HFF-Myc (cell line): Measurements from ENCODE around the gene PRCP.

Experiments
- DNase-seq: peaks from one replicate; pipeline ENCODE4 v3.0.0-alpha.2; 2011; ENCODE audit warnings: low read depth; ENCODE audit errors: extremely low read depth
- H3K4me3 ChIP-seq: replicated peaks from 2 replicates; pipeline ENCODE4 v1.5.1; 2011; ENCODE audit warnings: low read depth, mild to moderate bottlenecking, control low read depth, low read length
- CTCF ChIP-seq: IDR thresholded peaks from 2 replicates; pipeline ENCODE4 v1.5.1; 2012; ENCODE audit warnings: mild to moderate bottlenecking, low read depth, low read length, control low read depth; ENCODE audit errors: missing control alignments

PRCP gene

GRCh38 chr11:82848829-82849228, 51.4 kb downstream of the PRCP start:
- no peak for DNase-seq
- TF ChIP-seq CTCF = no peak
- H3K4me3 ChIP-seq = no peak overlapping the region

- no peak for TF ChIP-seq CTCF
- no peak for DNase-seq
- H3K4me3 ChIP-seq = no peak overlapping the region
These were observed 54.6 kb downstream of the PRCP start for GRCh38 chr11:82845356-82846353.

GRCh38 chr11:82843057-82843795, 57.0 kb downstream of the PRCP start:
- no peak for TF ChIP-seq CTCF
- H3K4me3 ChIP-seq = no peak overlapping the region
- no peak for DNase-seq

GRCh38 chr11:82842019-82842418, 58.2 kb downstream of the PRCP start:
- H3K4me3 ChIP-seq = no peak overlapping the region
- TF ChIP-seq CTCF = no peak
- DNase-seq = no peak

GRCh38 chr11:82837650-82838049, 62.6 kb downstream of the PRCP start:
- no peak overlapping the region for H3K4me3 ChIP-seq
- no peak for TF ChIP-seq CTCF
- DNase-seq = no peak

GRCh38 chr11:82832983-82833382, 67.2 kb downstream of the PRCP start:
- no peak for DNase-seq
- TF ChIP-seq CTCF = no peak
- H3K4me3 ChIP-seq = no peak overlapping the region
